PC-9 (cell line): ENCODE results near the gene CFAP77.

ENCODE experiments used
- CTCF ChIP-seq: fragments of 200-600 bp; sonication (generic); conservative IDR thresholded peaks from 2 replicates; pipeline ENCODE4 v1.6.1; 2017; ENCODE audit warnings: mixed run types, antibody characterized with exemption, mild to moderate bottlenecking, moderate library complexity
- EZH2 ChIP-seq: fragments of 200-600 bp; sonication (generic); IDR thresholded peaks from 2 replicates; pipeline ENCODE4 v1.8.0; 2017; ENCODE audit warnings: antibody characterized with exemption, low read depth

- TF ChIP-seq CTCF (no peak), EZH2 (no peak)
Measured at GRCh38 chr9:132366481-132366880, 43.5 kb upstream of the CFAP77 start.
